ENCODE data around the gene AP3S1.

GRCh38 chr5:115952588-115952987 is 110.9 kb downstream of the AP3S1 start:
- TF ChIP-seq CTCF (IDR thresholded peaks at IDR 0.05) (no peak), POLR2A (IDR thresholded peaks at IDR 0.05) (no peak), EP300 (IDR thresholded peaks at IDR 0.05) (no peak), POLR2AphosphoS5 (IDR thresholded peaks at IDR 0.05) (no peak)

Measured in upper lobe of left lung (tissue), 4 donors.